ENCODE results near the gene TLL2.

TLL2 gene

DNA sequence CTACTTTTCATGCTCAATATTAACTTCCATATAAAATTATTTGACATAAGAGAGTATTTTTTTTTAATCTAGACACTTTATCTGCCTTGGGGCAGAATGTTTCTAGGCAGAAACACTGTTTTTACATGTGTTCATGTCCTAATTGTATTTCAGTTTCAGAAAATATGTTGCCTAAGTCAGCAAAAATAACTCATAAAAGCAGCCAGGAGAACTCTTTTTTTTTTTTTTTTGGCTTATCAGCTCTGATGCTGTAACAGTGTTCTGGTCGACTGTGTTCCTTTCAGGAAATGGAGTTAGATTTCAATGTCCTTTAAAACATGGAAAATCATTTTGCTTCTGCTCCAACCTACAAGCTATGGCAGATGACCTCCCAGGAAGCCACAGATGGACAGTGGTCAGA lies 91.7 kb downstream of the TLL2 start:
- DNase-seq (ENCODE audit: low read depth in 2 of 2), result no peak

GRCh38 chr10:96420228-96421009 lies 93.3 kb downstream of the TLL2 start:
- DNase-seq (ENCODE audit: low read depth in 2 of 2), result no peak

- no peak for DNase-seq (ENCODE audit: low read depth in 2 of 2)
Measured at GRCh38 chr10:96419351-96419750, 94.4 kb downstream of the TLL2 start.

DNA sequence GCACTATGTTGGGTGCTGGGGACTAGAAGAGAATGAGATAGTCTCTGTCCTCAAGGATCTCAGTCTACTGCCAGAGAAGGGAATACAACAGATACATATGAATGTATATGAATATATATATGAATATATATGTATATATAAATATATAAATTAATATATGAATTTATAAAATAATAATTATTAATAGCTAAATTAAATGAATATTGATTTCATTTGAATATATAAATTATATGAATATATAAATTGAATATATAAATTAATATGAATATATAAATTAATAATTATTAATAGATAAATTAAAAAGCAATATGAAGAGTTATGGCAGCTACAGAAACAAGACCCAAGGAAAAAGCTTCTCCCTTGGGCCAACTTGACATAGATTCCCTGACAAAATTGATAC lies 95.1 kb downstream of the TLL2 start:
- DNase-seq (ENCODE audit: low read depth in 2 of 2), result no peak

DNA sequence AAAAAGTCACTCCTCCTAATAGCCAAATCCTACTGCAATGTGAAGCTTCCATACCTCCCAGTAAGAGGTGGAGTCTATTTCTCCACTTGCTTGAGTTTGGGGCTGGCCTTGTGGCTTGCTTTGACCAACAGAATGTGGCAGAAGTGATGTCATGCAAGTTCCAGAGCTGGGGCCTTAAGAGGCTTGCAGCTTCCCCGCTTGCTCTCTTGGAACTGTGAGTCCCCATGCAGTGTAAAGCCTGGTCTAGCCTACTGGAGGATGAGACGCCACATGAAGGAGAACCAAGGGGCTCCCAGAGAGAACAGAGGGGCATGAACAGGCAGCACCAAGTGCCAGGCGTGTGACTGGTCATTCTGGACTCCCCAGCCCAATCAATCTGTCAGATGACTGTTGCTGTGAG lies 96.3 kb downstream of the TLL2 start:
- DNase-seq (ENCODE audit: low read depth in 2 of 2), result no peak

DNA sequence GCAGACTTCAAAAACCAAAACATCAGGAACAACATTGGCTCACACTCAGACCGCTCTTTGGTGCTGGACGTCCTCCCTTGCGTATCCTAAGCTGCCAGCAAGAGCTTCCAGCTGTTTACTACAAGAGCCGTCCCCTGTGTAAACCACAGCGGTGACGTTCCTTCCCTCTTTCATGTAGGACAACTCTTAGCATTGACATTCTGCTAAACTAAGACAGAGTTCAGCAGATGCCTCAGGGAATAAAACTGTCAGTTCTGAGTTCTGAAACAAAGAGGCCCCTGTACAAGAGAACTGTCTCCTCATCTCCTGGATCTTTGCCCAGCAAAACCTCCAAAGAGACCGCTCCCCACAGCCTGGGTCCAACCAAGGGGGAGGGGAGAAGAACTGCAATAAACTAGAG lies 97.1 kb downstream of the TLL2 start:
- DNase-seq (ENCODE audit: low read depth in 2 of 2), result no peak

- DNase-seq (ENCODE audit: low read depth in 2 of 2), result no peak
Measured at GRCh38 chr10:96415891-96416554, 97.7 kb downstream of the TLL2 start.

- no peak for DNase-seq (ENCODE audit: low read depth in 2 of 2)
Measured at GRCh38 chr10:96415150-96415890, 98.4 kb downstream of the TLL2 start.

DNA sequence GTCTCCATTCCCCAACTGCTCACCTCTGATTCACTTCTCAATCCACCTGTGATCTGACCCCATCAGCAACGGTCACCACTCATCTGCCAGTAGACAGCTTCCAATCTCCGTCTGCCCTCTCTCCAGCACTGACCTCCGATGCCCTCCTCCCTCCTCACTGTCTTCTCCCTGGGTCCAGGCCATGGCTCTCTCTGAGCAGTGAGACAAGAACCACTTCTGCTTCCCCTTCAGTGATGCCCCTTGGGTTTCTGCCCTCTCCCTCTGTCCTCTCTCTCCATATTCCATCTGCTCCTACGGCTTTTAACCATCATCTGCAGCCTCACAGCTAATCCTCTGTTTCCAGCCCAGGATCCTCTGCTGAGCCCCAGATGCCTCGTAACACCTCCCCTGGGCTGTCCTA lies 99.4 kb downstream of the TLL2 start:
- no peak for DNase-seq (ENCODE audit: low read depth in 2 of 2)

DNA sequence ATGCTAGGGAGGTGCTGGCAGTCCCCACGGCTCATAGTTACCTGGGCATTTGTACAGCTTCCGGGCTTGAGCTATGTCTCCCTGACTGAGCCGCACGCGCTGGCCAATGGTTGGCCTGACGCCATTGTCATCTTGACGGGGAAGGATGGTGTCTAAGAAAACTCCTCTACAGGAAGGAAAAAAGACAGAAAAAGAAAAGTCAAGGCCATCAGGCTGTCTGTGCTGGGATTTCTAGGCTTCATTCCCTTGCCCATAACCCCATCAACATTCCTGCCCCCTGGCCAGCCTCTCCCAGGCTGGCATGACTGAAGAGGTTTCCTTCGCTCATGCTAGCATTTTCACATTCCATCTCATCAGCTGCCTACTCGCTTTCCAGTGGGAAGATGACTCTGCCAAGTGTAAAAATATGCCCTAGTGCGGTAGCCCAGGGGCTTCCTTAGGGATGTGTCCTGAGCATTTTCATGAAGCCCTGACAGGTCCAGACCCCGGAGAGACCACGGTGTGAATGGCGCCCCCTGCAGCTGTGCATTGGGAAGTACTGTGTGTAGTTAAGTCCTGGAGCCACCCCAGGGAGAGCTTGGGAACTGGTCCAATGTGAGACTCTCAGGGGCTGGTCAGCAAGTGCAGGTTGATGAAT lies 100.5 kb downstream of the TLL2 start:
- DNase-seq (ENCODE audit: low read depth in 2 of 2), result no peak

DNA sequence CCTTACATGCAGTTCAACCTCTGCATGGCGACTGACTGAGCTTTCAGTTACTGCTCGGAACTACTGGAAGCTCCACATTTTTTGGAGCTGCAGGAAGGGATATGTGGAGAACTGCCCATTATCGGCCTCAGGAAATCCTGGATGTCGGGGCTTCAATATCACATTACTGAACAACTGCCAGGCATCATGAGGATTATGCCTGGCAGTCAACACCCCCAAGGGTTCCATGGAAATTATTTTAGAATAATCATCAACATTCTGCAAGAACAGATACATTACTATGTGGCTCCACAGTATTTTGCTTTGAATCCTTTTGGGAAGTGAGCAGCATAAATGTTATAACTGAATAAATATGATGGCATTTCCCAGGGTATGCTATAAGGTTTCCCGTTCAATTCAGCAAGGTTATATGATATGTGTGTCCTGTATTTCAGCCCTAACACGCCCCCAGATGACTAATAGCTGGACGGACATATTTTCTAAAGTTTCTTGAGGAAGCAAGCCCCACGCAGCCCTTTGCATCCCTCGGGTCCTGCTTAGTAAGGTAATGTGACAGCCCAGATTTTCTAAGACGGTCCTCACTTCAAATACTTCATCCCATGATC lies 101.9 kb downstream of the TLL2 start:
- DNase-seq (ENCODE audit: low read depth in 2 of 2), result no peak

GRCh38 chr10:96410296-96410695 lies 103.4 kb downstream of the TLL2 start:
- no peak for DNase-seq (ENCODE audit: low read depth in 2 of 2)

GRCh38 chr10:96408201-96408600 lies 105.5 kb downstream of the TLL2 start:
- no peak for DNase-seq (ENCODE audit: low read depth in 2 of 2)

DNA sequence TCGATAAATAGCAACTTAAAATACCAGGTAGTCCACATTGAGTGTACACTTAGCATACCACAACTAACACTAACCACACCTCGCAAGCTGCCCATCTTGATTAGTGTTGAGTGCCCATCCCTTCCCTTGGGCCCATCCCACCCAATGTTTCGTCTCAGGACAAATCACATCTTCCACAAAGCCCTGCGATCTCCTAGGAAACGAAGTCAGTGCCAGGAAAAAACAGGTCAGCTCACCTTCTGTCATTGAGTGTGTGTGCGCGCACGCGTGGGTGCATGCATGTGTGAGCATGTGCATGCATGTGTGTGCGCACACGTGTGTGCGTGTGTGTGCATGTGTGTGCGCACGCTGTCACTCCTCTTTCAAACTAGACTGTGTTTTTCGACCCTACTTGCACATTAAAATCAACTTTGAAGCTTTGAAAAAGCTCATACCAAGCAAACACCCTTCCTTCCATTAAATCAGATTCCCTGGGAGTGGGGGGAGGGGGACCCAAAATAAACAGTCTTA lies 106.1 kb downstream of the TLL2 start:
- no peak for DNase-seq (ENCODE audit: low read depth in 2 of 2)

GRCh38 chr10:96406091-96406490 lies 107.6 kb downstream of the TLL2 start:
- DNase-seq (ENCODE audit: low read depth in 2 of 2), result no peak

DNA sequence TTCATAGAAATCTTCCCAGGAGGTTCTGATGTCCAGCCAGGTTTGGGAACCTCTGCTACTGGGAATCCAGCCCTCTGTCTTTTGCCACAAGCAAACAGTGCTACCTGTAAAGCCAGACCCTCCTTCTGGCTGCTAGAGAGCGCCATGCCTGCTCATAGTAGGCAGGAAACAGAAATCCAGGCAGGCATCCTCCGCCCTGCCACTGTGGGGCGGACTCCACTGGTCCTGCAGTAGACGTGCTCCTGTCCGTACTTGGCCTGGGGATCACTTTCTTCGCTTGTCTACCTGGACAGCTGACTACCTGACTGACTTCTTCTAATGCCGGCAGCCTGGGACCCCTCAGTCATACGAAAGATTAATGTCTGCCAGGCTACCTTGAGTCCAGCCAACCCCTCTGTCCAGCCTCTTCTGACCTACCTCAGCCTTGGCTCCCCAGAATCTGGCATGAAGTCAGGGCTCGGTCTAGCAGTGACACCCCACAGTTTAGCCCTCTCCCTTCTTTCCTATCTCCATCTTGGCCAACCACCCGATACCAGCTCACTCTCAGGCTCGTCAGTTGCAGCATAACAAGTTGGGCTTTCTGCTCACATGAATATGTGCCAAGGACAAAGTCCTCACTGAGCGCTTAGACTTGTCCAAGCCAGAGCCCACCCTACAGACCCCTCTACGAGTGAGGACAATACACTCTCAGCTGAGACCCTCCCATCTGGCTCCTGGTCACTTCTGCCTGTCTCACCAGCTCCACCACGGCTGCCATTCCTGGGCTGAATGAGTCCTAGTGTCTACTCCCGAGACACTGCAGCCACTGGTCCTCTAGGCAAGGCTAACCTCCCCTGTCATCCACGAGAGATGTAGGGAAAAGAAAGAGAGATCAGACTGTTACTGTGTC lies 111.1 kb downstream of the TLL2 start:
- no peak for DNase-seq (ENCODE audit: low read depth in 2 of 2)

- DNase-seq (ENCODE audit: low read depth in 2 of 2), result no peak
Measured at GRCh38 chr10:96401036-96401435, 112.7 kb downstream of the TLL2 start.

DNA sequence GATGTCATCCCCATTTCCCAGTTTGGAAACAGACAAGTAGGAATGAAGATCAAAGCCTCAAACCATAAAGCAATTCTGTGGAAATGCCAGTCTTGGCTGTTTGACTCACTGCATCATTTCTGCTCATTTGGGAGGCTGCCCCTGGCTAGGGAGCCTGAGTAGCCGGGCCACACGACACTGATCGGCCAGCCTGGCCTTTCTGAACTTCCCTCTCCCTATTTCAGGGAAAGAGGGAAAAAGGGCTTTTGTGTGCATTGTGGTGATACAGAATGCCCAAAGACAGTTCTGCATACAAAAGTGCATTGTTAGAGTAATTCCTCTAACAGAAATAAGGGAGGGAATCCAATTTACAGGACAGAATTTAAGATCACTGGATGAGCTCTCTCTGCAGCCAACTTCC lies 113.3 kb downstream of the TLL2 start:
- no peak for DNase-seq (ENCODE audit: low read depth in 2 of 2)

DNA sequence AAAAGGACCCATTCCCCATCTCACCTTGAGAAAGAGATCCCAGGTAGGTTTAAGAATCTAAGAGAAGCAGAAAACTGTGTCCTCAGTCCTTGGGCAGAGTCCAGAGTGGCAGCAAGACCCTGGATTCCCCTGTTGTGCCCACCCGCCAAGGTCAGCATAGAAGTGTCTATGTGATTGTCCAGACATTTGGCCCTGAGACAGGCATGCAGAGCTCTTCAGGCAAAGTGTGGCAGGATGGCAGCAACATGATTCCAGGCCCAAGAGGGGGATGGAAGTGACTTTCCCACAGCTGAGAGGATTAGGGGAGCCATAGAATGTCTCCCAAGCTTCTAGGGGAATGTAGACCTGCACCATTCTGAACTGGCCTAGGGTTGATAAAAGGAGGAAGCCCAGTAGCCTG lies 115.8 kb downstream of the TLL2 start:
- no peak for DNase-seq (ENCODE audit: low read depth in 2 of 2)
